ENCODE data around the gene NALCN. TPM values are rescaled to one million over a fixed set of nuclear protein-coding genes. Genes with fewer than 3 reads are reported as not detected.

The NALCN gene
- total RNA-seq, 1 donor from 2014 or later, result 8.2 TPM

DNA sequence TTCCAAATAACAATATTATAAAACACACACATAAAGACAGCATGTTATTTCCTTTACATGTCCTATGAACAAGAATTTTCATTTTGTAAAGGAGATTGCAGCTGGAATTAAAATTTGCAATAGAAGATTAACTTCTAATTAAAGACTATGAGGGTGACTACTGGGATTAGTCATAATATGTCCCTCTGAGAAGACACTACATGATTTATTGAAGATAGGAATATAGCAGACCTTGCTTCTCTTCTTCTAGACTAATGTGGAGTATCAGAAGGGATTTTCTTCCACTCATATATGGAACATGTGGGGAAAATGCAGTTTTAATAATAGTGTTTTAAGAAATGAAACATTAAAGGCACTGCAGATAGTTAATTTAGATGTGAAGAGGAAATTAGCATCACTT, 177.8 kb downstream of the NALCN start:
- ATAC-seq (ENCODE audit: poor library complexity) (no peak), DNase-seq (no peak)
- intact Hi-C loops (cut with DNase I), result no loop called here

- ATAC-seq (ENCODE audit: poor library complexity), result no peak
- no peak for DNase-seq
- intact Hi-C loops (cut with DNase I), result no loop called here
These were observed 184.4 kb downstream of the NALCN start for GRCh38 chr13:101231751-101232428.

DNA sequence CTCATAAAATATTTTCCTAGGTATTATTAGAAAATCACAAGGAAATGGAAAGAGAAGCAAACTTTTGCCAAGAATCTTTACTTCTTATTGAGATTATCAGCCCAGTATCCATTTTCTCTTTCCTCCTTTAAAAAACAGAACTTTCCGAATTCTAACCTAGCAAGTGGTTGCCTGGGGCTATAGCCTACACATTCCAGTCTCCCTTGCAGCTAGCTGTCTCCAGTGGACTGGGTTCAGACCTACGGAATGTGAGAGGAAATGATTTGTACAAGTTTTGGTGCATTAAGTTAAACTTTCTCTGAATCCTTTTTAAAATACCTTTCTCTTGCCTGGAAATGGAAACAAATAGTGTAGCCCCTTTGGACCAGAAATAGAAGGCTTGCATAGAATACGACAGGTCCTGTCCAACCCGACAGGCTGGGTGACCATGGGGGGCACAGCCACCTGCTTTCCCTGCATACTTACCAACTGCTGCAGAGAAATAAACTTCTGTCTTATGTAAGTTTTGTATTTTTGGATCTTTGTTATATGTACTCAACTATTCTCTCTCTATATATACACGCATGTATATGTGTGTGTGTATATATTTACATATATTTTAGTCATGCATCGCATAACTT, 185.9 kb downstream of the NALCN start:
- DNase-seq, result no peak
- no peak for ATAC-seq (ENCODE audit: poor library complexity)
- intact Hi-C loops (cut with DNase I), result no loop called here

DNA sequence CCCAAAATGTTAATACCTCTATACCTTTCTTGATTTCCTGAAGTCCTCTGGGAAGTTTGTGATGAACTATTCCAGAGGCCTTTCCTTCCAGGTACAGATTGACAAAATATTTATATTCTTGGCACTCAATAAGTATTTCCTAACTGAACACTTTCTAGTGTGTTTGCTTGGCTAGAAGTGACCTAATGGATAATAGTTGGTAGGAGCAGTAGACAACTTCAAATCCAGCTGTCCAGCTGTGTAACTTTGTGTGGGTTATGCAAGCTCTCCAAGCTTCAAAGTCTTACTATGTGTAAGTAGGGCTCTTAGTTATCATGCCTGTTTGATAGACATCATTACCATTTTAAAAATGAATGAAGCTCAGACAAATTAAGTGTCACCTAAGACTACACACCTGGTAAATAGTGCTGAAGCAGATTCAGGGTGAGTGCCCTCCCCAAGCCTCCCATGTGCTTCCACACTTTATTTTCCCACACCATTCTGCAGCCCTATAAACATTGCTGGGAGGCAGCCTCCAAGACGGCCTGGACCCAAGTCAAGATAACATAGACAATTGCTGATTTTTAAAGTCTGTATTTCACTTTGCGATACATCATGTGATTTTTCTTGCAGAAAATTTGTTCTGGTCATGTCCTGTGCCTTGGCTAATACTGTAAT, 196.6 kb downstream of the NALCN start:
- DNase-seq (no peak), ATAC-seq (ENCODE audit: poor library complexity) (no peak)
- intact Hi-C loops (cut with DNase I), result no loop called here

DNA sequence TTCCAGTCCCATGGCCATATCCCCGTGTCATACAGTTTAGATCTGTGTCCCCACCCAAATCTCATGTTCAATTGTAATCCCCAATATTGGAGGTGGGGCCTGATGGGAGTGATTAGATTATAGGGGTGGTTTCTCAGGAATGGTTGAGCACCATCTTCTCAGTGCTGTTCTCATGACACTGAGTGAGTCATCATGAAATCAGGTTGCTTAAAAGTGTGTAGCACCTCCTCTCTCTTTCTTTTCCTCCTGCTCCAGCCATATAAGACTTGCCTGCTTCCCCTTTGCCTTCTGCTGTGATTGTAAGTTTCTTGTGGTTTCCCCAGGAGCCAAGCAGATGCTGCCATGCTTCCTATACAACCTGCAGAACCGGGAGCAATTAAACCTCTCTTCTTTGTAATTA, 197.8 kb downstream of the NALCN start:
- DNase-seq (no peak), ATAC-seq (ENCODE audit: poor library complexity) (no peak)
- intact Hi-C loops (cut with DNase I), result no loop called here

DNA sequence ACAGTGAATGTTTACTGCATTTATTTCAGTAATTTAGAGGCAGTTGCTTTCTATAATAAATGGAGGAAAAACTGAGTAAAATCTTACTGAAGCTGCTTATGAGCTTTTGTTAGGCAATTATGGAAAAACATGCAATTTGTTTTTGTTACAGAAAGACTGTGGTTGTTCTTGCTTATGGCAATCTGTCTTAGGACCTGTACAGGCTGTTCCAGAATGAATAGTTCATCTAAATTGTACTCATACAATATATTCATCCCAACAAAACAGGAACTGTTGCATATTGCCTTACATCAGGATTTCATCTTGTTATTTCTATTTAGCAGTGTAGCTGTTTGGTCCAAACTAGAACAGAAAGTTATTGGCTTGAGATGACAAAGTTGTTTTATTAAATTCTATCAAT, 199.2 kb downstream of the NALCN start:
- ATAC-seq (ENCODE audit: poor library complexity) (no peak), DNase-seq (no peak)
- intact Hi-C loops (cut with DNase I), result no loop called here

DNA sequence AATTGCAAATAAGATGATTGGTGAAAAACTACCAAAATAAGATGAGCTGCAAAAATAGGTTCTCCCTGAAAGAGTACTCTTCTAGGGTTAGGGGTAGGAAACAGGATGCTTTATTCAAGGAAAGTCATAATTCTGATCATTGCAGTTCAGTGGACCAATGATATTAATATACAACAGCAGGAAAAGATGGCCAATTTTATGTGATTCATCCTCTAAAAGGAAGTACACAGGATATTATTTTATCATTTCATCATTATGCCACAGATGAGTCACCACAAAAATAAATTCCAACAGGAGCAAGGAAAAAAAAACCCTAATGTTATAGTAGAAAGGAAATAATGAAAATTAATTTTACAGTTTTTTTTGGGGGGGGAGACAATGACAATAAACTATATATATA, 205.0 kb downstream of the NALCN start:
- intact Hi-C loops (cut with DNase I), result no loop called here
- ATAC-seq (ENCODE audit: poor library complexity) (no peak), DNase-seq (no peak)

DNA sequence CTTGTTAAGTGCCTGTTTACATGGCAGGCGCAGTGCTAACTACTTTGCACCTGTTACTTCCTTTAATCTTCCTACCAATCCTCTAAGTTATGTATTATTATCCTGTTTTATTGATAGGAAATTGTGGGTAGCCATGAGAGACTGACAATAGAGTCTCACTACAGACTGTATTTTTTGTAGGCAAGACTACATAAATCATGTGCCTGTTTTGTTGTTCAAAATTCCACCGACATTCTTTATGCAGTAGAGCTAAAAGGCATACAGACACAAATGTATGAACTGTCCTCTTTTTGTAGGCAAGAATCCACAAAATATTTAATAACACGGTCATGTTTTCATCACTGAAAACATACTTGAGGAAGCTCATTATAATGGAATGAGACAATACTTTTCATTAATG, 205.5 kb downstream of the NALCN start:
- intact Hi-C loops (cut with DNase I), result no loop called here
- DNase-seq, result no peak
- no peak for ATAC-seq (ENCODE audit: poor library complexity)

- intact Hi-C loops (cut with DNase I), result no loop called here
- ATAC-seq (ENCODE audit: poor library complexity), result no peak
These were observed 207.0 kb downstream of the NALCN start for GRCh38 chr13:101209206-101209893.

DNA sequence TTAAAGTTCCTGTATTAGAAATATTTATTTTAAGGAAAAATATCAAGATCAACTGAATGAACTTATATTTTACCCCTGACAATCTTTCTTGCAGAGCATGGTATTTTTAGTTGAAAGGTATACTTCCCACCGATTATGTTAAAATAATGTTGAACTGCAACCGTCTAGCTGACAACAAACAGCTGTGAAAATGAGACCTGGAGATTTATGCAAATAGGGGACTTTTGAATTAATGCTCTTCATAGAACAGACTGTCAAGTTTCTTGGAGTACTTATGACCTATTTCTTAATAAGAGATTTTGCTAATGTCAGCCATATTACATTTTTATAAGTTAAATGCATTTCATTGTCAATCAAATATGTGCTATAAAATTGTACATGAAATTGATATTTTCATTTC, 210.9 kb downstream of the NALCN start:
- DNase-seq (no peak), ATAC-seq (ENCODE audit: poor library complexity) (no peak)
- intact Hi-C loops (cut with DNase I), result no loop called here

More at GRCh38 chr13:101209206-101209893, 207.0 kb downstream of the NALCN start:
- DNase-seq, result no peak

DNA sequence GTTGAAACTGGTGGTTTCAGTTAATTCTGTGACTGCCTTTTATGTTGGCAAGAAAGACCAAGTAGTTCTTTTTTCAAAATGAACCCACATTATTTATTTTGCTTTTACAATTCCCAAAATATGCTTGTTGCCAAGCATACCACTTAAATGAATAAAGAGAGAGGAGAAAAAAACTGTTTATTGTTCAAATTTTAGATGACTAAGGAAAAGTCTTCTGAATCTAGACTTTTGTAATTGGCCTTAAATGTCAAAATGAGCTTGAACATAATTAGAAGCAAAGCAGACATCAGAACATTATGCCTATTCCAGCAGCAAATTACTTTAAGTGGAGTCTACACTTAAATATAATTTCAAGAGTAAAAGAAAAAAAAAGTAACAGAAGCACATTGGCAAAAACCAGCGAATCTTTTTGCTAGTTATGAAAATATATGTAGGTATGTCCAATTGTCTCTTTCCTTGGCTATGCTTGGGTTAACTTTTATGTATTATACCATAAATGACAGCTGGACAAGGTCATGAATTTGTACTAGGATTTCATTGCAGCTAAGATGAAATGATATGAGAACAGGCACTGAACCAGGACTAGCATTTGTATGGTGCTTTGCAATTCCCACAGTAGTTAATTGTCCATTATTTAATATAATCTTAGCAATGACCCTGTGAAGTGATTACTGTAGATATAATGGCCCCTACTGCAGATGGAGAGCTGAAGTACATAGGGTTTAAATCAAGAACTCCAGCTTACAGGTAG, 211.9 kb downstream of the NALCN start:
- DNase-seq (no peak), ATAC-seq (ENCODE audit: poor library complexity) (no peak)
- intact Hi-C loops (cut with DNase I), result no loop called here

GRCh38 chr13:101202590-101202989, 213.7 kb downstream of the NALCN start:
- no peak for ATAC-seq (ENCODE audit: poor library complexity)
- no peak for DNase-seq
- intact Hi-C loops (cut with DNase I), result no loop called here

GRCh38 chr13:101190976-101191375, 225.3 kb downstream of the NALCN start:
- DNase-seq (no peak), ATAC-seq (ENCODE audit: poor library complexity) (no peak)
- intact Hi-C loops (cut with DNase I), result no loop called here

- ATAC-seq (ENCODE audit: poor library complexity), result peak; percentile 55
- DNase-seq, result no peak
- intact Hi-C loops (cut with DNase I), result no loop called here
These were observed 226.0 kb downstream of the NALCN start for GRCh38 chr13:101190337-101190736.

GRCh38 chr13:101185606-101186005, 230.7 kb downstream of the NALCN start:
- ATAC-seq (ENCODE audit: poor library complexity) (no peak), DNase-seq (no peak)
- intact Hi-C loops (cut with DNase I), result no loop called here

DNA sequence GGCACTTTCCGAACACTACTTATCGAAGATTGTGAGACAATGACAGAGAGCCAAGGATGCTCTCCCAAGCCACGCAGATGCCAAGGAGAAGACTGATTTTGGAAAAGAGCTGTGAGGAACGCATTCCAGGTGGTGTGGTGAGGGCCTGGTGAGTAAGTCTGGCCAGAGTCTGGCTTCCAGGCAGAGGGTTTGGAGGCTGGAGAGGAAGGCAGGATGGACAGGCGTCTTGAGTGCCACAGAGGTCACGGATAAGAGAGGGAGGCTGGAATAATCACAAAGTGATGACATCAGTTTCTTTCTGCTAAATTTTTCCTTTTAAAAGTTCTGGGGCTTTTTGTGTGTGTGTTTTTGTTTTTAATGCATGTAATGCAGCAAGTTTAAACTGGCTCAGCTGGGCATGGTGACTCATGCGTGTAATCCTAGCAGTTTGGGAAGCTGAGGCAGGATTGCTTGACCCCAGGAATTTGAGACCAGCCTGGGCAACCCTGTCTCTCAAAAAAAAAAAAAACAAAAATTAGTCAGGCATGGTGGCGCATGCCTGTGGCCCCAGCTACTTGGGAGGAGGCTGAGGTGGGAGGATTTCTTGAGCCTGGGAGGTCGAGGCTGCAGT, 235.1 kb downstream of the NALCN start:
- ATAC-seq (ENCODE audit: poor library complexity), result no peak
- intact Hi-C loops (cut with DNase I), result no loop called here
- DNase-seq, result no peak

GRCh38 chr13:101179021-101179420, 237.3 kb downstream of the NALCN start:
- no peak for ATAC-seq (ENCODE audit: poor library complexity)
- no peak for DNase-seq
- intact Hi-C loops (cut with DNase I), result no loop called here

DNA sequence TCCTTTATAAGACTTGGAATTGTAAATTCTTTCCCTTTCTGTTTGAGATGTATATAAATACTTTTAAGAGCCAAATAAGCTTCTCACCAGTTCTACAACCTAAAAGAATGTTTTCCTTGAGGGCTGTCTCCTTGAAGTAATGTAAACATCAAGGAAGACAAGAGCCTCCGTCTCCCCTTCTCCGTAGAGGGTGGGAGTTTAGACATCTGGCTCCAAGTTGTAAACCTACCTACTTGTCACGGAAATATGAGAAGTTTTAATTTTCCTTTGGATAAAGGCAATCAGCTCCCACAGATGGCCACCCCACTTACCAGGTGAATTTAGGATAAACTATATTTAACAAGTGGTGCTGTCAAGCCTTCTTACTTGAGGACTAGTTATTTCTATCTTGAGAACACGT, 237.9 kb downstream of the NALCN start:
- no peak for DNase-seq
- ATAC-seq (ENCODE audit: poor library complexity), result no peak

GRCh38 chr13:101170306-101170705, 246.0 kb downstream of the NALCN start:
- DNase-seq (no peak), ATAC-seq (ENCODE audit: poor library complexity) (no peak)
- intact Hi-C loops (cut with DNase I), result no loop called here

More for the DNA sequence above, 237.9 kb downstream of the NALCN start:
- intact Hi-C loops (cut with DNase I), result no loop called here
